ENCODE data around the gene CUL1.
"Not testable (repeated sequence)": the region's sequence is repeated elsewhere in the genome, so short reads cannot be mapped to it uniquely, and the experiment has no call there.

Gene CUL1

GRCh38 chr7:148700661-148701064 lies 2.0 kb downstream of the CUL1 start:
- H3K4me3 ChIP-seq (ENCODE audit: low read depth, low read length): peak overlapping the region; percentile 74
- DNase-seq (ENCODE audit: low read depth): peak; percentile 47

GRCh38 chr7:148701414-148701813 lies 2.7 kb downstream of the CUL1 start:
- DNase-seq (ENCODE audit: low read depth): no peak
- no peak for TF ChIP-seq CTCF (IDR thresholded peaks at IDR 0.05; ENCODE audit: insufficient read depth, low read depth, low read length, missing control alignments)
- peak overlapping the region; percentile 74 for H3K4me3 ChIP-seq (ENCODE audit: low read depth, low read length)

More at GRCh38 chr7:148700661-148701064, 2.0 kb downstream of the CUL1 start:
- no peak for TF ChIP-seq CTCF (IDR thresholded peaks at IDR 0.05; ENCODE audit: insufficient read depth, low read depth, low read length, missing control alignments)

- no peak for DNase-seq (ENCODE audit: low read depth)
These were observed 4.4 kb downstream of the CUL1 start for GRCh38 chr7:148702876-148703670.

GRCh38 chr7:148703671-148703962 lies 4.9 kb downstream of the CUL1 start:
- not testable (repeated sequence) for DNase-seq (ENCODE audit: low read depth)

More at GRCh38 chr7:148702876-148703670, 4.4 kb downstream of the CUL1 start:
- H3K4me3 ChIP-seq (ENCODE audit: low read depth, low read length): no peak overlapping the region
- TF ChIP-seq CTCF (IDR thresholded peaks at IDR 0.05; ENCODE audit: insufficient read depth, low read depth, low read length, missing control alignments): no peak

GRCh38 chr7:148704189-148704588 lies 5.5 kb downstream of the CUL1 start:
- TF ChIP-seq CTCF (IDR thresholded peaks at IDR 0.05; ENCODE audit: insufficient read depth, low read depth, low read length, missing control alignments): no peak
- no peak overlapping the region for H3K4me3 ChIP-seq (ENCODE audit: low read depth, low read length)
- no peak for DNase-seq (ENCODE audit: low read depth)

More at GRCh38 chr7:148703671-148703962, 4.9 kb downstream of the CUL1 start:
- not testable (repeated sequence) for H3K4me3 ChIP-seq (ENCODE audit: low read depth, low read length)

- no peak for TF ChIP-seq CTCF (IDR thresholded peaks at IDR 0.05; ENCODE audit: insufficient read depth, low read depth, low read length, missing control alignments)
- DNase-seq (ENCODE audit: low read depth): no peak
- no peak overlapping the region for H3K4me3 ChIP-seq (ENCODE audit: low read depth, low read length)
These were observed 6.3 kb downstream of the CUL1 start for GRCh38 chr7:148704970-148705369.

GRCh38 chr7:148706368-148706767 lies 7.7 kb downstream of the CUL1 start:
- H3K4me3 ChIP-seq (ENCODE audit: low read depth, low read length): no peak overlapping the region
- DNase-seq (ENCODE audit: low read depth): no peak
- TF ChIP-seq CTCF (IDR thresholded peaks at IDR 0.05; ENCODE audit: insufficient read depth, low read depth, low read length, missing control alignments): no peak

Data from GM12865 (cell line).